HG02642 (cell line): ENCODE results near the gene LPCAT1.
"Not testable (repeated sequence)": the region's sequence is repeated elsewhere in the genome, so short reads cannot be mapped to it uniquely, and the experiment has no call there.

ENCODE experiments used
- ATAC-seq: cut with Tn5 transposase; IDR thresholded peaks from one replicate; pipeline ENCODE4 v1.9.1; 2021; ENCODE audit warnings: mild to moderate bottlenecking; ENCODE audit not compliant: unreplicated experiment, poor library complexity

Gene LPCAT1

DNA sequence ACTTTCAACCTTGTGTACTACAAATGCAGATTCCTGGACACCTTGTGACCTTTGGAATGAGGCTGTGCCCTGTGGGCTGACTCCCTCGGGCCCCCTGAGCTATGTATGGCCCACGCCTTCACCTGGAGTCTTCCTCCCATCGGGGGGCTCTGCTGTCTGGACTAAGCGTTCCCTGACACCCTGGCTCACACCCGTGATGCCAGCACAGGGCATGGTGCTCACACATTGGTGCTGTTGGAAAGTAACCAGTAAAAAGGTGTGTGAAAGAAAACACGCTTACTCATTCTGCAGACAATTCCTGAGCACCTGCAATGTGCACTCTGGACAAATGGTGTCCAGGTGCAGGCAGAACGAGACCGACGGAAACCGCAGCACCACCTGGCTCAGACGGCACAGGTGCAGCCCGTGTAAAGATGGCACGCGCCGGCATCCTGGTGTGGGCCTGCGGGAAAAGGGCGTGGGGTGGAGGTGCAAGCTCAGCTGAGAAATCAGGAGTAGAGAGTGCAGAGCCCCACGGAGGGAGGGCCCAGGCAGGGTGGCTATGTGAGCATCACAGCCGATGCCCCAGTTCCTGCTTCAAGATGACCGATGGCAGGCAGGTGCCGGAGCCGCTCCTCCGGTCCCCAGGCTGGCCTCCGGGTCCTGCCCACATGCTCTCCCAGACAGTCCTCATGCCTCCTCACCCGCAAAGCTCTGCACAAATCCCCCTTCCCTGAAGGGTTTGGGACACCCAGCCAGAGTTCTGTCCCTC is 11.0 kb downstream of the LPCAT1 start:
- no peak for ATAC-seq

DNA sequence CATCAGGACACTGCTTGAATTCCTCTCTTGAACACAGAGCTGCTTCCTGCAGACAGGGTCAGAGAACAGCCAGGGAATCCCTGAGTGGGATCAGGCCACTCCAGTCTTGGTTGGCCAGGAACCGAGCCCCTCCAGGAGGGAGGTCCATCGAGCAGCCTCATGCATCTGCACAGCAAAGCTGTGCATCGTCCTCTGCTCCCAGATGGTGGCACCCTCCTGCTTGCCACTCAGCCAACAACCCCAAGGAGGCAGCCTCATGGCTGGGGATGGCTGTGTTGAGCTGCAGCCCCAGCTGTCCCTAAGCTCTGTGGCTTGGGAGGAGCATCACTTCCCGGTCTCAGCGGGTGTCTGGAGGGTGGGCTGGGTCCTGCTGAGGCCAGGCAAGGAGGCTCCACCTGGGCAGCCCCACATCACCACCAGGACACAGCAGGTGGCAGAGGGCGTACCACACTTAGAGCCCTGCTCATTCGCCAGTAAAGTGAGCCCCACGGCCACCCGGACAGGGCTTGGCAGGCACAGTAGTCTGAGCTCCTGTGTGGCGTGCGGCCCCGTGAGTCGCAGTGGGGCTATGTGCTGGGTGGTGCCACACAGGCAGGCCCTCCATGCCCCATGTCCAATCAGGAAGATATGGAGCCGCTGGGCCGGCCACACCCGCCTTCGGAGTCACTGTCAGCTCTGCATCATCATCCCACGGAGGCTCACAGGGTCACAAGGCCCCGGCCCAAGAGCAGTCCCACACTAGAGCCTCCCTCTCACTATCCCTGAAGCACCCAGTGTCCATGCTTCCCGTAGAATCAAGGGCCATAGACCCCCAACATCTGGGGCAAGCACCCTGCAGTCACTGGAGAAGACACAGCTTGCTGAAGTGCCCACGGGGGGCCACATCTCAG is 11.9 kb downstream of the LPCAT1 start:
- no peak for ATAC-seq

DNA sequence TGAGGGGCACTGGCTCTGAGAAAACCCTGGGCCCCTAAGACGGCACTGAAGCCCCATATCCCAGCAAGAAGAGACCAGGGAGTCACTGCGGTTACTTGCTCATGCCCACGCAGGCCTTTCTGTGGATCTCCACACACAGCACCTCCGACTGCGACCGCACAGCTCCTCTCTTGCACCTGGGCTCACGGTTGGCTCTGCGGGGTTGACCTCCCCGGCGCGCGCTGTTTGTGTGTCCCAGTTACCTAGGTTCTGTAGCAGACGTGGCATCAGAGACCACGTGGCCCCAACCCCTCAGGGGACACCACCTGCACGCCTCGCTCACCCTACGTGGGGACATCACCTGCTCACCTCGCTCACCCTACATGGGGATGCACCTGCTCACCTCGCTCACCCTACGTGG is 12.7 kb downstream of the LPCAT1 start:
- no peak for ATAC-seq

DNA sequence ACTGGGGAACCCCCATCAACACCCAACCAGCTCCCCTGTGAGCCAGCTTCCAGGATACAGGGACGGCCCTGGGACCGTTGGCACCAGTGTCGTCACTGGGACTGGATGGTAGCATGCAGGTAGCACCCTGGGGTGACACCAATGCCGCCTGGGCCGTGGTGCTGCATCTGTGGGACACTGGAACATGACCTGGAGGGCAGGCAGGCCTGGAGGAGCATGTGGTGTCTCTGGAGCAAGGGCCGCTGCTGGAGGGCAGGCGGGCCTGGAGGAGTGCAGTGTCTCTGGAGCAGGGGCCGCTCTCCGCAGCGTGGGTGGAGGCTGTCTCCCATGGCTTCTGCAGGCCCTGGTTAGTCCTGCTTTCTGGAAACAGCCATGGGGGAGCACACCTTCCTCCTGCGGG is 13.1 kb downstream of the LPCAT1 start:
- no peak for ATAC-seq

DNA sequence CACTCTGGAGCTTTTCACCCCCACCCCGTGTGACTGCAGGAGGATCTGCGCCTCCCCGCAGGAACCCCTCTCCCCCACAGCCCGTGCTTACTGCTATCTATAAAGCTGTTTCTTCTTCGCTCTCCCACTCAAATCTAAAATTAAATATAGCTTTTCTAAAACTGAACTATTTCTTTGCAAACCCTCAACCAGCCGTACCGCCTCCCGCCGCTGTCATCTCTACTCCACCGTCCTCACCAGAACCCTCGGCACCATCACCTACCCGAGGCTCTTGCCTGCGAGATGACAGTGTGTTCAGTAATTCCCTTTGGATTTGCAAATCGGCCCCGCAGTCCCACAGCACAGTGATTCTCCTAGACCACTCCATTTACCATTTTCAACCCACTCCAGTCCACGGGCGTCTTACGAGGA is 13.6 kb downstream of the LPCAT1 start:
- ATAC-seq, result no peak

DNA sequence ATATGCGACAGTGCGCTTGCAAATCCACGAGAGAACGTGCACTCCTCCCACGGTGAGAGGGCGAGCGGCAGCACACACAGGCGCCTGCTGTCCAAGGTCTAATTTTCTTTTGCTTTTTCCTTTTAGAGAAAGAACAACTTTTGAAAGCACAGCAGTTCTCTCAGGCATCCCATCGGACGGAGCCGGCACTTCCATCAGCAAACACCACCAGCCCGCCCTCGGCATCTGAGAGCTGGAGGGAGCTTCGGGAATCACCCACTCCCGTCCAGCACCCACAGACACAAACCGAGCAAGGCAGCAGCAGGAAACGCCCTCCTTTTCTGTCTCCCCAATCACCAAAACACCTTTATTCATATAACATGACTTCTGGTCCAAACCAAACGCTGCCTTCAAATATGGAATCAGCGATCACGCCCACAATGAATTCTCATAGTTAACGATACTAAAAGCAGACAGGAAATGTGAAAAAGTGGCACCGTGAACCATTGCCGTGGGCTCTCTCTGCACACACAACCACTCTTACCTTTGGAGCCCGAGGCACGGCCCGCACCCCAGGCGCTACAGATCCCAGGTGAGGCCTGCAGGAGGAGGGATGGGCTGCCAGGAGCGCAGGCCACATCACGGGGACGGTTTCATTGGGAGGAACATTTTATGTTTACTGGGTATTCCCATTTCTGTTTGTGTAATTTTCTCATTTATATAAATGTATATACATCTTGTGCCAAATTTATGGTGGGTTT is 14.2 kb downstream of the LPCAT1 start:
- ATAC-seq, result no peak

DNA sequence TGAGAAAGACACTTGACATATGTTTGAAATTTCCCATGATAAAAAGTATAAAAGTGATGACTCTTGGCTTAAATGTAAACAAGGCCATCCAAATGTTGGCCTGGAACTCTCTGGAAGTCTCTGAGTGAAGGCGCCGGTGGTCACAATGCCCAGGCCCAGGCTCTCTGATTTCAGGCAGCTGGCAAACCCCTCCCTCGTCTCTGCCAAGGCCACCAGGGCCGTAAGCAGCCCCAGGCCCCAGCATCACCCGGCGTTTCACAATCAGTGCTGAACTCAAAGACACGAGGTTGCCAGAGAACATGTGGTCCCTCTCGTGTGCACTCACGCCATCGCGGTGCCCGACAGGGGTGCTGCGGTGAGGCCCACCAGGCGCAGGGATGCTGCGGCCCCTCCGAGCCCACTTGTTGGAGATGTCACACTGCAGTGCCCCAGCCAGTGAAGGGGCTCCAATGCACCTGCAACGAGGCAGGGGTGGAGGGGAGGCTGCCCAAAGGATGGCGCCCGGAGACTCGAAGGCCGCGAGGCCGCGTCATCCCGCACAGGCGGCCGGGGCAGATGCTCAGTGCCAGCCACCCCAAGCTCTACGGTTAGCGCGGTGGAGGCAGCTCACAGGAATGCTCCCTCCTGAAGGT is 15.0 kb downstream of the LPCAT1 start:
- ATAC-seq, result no peak

DNA sequence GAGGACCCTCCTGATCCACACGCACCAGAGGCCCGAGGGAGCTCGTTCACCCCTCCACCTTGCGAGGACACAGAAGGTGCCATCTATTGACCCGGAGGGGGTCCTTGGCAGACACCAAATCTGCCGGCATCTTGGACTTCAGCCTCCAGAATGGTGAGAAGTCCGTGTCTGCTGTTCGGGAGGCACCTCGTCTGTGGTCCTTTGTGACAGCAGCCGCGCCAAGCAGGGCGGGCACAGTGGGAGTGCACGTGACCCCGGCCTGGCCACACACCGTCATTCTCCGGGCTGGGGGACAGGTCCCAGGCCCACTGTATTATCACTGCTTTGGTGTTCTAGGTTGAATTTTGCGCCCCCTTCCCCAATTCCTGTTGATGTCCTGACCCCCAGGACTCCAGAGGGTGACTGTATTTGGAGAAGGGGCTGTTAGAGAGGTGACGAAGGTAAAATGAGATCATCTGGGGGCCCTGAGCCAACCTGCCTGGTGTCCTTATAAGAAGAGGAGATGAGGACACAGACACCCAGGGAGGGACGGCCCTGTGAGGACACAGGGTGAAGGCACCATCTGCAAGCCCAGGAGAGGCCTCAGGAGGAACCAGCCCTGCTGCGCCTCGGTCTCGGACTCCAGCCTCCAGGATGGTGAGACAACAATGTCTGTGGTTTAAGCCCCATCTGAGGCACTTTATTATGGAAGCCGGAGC is 15.7 kb downstream of the LPCAT1 start:
- ATAC-seq, result no peak

DNA sequence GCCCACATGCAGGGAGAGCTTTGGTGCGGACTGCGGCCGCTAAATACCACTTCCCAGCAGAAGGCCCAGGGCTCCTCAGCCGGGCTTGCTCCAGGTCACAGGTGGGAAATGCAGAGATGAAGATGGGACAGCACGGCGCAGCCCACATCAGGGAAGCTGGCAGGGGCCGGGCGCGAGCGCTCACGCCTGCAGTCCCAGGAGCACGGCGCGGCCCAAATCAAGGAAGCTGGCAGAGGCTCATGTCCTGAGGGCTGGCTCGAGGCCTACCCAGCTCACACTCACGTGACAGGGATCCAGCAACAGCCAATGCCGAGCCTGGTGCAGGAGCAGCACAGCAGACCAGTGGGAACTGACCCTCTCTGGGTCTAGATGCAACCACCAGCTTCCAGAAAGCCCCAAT is 16.3 kb downstream of the LPCAT1 start:
- no peak for ATAC-seq

DNA sequence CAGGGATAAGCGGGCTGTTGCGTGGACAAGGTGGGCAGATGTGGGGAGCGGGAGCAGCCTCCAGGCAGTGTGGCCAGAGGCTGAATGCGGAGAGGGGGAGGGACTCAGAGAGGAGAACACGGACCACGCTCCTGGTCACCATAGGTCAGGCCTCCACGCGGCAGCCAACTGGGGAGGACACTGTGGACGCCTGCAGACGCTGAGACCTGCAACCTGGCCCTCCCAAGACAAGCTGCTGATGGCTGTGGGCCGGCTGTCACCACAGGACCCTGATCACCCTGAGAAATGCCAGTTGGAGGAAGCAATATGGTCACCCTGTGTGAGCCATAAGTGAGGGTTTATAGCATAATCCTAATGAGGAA is 16.8 kb downstream of the LPCAT1 start:
- ATAC-seq, result no peak

DNA sequence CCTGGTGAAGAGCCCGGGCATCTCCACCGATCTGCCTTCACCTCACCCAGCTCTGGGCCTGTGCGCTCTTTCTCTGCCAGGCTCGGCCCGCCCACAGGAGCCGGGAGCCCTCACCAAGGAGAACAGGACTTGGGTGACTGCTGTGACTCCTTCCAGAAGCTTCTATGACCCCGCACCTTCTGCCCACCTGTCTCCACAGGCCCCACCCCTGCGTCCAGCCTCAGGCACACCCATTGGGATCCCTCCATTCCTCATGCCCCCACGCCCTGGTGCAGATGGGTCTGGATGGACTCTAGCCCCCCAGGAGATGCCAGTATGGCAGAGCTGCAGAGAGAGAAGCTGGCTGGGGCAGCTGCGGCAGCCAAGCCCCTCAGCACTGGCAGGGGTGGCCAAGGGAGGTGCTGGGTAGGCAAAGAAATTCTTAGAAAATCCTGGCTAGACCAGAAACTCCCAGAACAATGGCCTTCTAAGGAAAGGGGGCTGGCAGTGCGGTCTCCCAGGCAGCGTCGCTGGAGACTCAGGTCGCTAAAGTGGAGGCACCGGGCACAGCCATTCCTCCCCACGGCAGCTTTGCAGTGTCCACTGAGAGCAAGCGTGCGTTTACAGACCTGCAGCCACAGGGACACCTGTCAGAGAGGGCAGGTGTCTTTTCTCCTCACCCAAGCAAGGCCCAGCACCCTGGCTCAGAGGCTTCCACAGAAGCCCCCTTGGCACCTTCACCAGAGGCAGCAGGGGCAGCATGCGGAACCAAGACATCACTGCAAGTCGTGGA is 17.3 kb downstream of the LPCAT1 start:
- ATAC-seq, result no peak

DNA sequence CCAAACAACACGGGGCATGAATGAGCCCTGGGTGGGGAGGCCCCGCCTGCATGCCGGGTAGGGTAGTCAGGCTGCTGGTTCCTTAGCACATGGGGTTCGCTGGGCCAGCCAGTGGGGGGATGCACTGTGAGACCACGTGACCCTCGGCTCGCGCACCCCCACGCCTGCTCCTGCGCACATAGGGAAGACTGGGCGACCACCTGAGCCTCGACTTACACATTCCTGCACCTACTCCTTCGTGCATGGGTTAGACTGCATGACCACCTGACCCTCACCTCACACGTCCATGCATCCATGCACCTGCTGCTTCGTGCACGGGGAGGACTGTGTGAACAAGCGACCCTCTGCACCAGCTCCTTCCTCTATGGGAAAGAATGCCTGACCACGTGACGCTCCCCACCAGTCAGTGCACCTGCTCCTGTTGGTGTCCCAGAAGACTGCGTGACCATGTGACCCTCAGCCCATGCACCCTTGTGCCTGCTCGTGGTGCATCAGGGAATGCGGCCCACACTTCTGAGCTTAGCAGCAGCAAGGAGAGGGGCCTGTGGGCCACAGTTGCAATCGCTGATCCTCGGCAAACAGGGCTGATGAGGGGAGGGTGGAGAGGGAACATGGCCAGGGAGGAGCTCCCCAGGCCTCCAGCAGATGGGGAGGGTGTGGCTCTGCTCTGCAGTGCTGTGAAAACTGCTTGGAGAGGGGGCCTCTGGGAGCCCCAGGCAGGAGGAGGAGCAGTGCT is 18.1 kb downstream of the LPCAT1 start:
- no peak for ATAC-seq

DNA sequence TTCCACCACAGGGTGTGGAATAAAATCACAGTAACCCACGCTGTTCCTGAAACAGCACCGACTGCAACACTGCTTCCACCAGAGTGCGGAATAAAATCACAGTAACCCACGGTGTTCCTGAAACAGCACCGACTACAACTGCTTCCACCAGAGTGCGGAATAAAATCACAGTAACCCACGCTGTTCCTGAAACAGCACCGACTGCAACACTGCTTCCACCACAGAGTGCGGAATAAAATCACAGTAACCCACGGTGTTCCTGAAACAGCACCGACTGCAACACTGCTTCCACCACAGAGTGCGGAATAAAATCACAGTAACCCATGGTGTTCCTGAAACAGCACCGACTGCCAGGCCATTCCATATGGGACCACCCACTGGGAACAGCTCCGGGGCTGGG is 18.7 kb downstream of the LPCAT1 start:
- not testable (repeated sequence) for ATAC-seq

DNA sequence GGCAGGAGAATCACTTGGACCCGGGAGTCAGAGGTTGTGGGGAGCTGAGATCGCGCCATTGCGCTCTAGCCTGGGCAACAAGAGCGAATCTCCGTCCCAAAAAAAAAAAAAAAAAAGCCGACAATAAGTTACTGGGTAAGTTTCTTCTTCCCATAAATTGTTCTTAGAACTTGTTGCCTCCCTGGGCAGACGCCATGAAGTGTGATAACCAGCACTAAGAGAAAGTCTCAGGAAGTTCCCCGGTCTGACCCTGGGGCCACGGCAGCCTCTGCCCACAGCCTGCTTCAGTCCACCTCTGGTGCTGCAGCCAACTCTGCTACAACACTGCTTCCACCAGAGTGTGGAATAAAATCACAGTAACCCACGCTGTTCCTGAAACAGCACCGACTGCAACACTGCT is 19.1 kb downstream of the LPCAT1 start:
- no peak for ATAC-seq

DNA sequence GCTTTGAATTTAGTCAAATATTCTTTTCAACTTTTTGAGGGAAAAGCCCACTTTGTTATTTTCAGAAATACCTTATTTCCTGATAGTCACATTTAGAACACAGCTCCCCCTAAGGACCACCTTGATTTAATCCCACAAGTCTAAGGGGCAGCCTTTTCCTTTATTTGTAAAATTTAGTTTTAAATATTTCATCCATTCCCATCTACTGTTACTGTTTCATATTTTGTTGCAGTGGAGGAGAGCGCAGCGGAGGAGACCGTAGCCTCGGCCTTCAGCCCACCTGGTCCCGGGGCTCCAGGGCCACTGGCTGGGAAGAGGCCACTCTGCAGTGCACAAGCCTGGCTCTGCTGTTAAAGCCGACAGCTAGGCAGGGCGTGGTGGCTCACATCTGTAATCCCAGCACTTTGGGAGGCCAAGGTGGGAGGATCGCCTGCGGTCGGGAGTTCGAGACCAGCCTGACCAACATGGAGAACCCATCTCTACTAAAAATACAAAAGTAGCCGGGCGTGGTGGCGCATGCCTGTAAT is 19.6 kb downstream of the LPCAT1 start:
- ATAC-seq, result peak; percentile 10

DNA sequence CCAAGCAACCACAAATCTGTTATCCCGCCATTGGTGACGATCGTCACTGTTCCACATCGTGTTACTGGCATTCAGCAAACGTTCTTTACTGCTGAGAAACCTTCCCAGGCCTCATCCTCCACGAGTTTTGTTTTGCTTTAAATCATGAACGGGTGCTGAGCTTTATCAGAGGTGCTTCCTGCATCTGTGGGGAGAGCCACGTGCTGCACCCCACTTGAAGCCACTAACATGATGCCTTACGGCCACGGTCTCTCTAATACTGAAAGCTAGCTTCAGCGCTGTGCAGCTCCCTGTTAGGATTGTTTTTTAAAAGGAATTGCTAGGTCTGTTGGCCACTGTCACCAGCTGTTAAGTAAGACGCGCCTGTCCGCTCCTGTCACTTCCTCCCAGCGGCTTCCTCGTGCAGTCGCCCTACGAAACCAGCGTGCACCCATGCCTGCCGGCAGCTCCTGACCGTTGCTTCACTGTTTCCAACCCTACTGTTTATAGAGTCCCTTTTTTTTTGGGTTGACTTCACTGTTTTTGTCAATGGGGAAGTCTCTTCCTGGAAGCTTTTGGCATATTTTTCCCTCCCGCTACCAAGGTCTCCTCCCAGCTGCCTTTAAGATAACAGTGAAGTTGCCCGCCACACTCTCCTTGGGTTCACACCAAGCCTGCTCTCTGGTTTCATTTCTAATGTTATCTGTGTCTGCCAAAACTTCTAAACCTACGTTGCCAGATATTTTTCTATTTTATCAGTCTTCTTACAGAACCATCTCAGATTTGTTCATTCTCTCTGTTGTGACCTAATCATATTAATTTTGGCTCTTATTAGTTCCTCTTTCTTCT is 20.3 kb downstream of the LPCAT1 start:
- peak; percentile 31 for ATAC-seq

DNA sequence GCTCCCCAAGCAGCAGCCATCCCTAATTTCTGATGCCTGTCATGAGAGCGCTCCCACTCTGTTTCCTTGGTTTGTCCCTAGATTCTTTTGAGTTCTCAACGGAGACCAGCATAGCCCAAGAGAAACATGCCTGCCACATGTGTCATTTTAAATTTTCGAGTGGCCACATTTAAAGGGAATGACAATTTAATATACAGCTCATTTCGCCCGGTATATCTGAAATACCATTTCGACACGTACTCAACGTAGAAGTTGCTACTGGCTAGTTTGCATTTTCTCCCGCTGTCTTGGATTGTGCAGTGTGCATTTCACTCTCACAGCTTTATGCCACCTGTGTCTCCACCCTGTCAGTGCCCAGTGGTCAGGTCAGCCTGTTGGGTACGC is 21.0 kb downstream of the LPCAT1 start:
- no peak for ATAC-seq
